ENCODE results near the gene SYT17.

SYT17 gene

GRCh38 chr16:19210968-19211367, 42.9 kb downstream of the SYT17 start:
- no peak for TF ChIP-seq CTCF (IDR thresholded peaks at IDR 0.05; ENCODE audit: low read length, missing control alignments)
- DNase-seq (ENCODE audit: low read depth): no peak

GRCh38 chr16:19212059-19212458, 44.0 kb downstream of the SYT17 start:
- no peak overlapping the region for H3K4me3 ChIP-seq (replicated peaks; ENCODE audit: low read depth, low read length)
- DNase-seq (ENCODE audit: low read depth): no peak
- no peak for TF ChIP-seq CTCF (IDR thresholded peaks at IDR 0.05; ENCODE audit: low read length, missing control alignments)

More at GRCh38 chr16:19210968-19211367, 42.9 kb downstream of the SYT17 start:
- no peak overlapping the region for H3K4me3 ChIP-seq (replicated peaks; ENCODE audit: low read depth, low read length)

- H3K4me3 ChIP-seq (replicated peaks; ENCODE audit: low read depth, low read length): no peak overlapping the region
- DNase-seq (ENCODE audit: low read depth): no peak
- no peak for TF ChIP-seq CTCF (IDR thresholded peaks at IDR 0.05; ENCODE audit: low read length, missing control alignments)
Observed at GRCh38 chr16:19213885-19214284, 45.8 kb downstream of the SYT17 start.

GRCh38 chr16:19215705-19216104, 47.7 kb downstream of the SYT17 start:
- no peak for DNase-seq (ENCODE audit: low read depth)
- TF ChIP-seq CTCF (IDR thresholded peaks at IDR 0.05; ENCODE audit: low read length, missing control alignments): no peak
- no peak overlapping the region for H3K4me3 ChIP-seq (replicated peaks; ENCODE audit: low read depth, low read length)

- no peak for TF ChIP-seq CTCF (IDR thresholded peaks at IDR 0.05; ENCODE audit: low read length, missing control alignments)
- H3K4me3 ChIP-seq (replicated peaks; ENCODE audit: low read depth, low read length): no peak overlapping the region
- DNase-seq (ENCODE audit: low read depth): no peak
Observed at GRCh38 chr16:19218581-19218980, 50.5 kb downstream of the SYT17 start.

GRCh38 chr16:19219836-19220235, 51.8 kb downstream of the SYT17 start:
- no peak for DNase-seq (ENCODE audit: low read depth)
- no peak overlapping the region for H3K4me3 ChIP-seq (replicated peaks; ENCODE audit: low read depth, low read length)
- no peak for TF ChIP-seq CTCF (IDR thresholded peaks at IDR 0.05; ENCODE audit: low read length, missing control alignments)

Measured in fibroblast of pulmonary artery (primary cell).